ENCODE measurements around the gene TMEM238L.

The TMEM238L gene

GRCh38 chr17:10748531-10749181, 55.2 kb downstream of the TMEM238L start:
- in situ Hi-C loops (cut with MboI; ENCODE audit: low sequenced_read_pairs) = no loop called here

GRCh38 chr17:10745231-10745630, 58.7 kb downstream of the TMEM238L start:
- in situ Hi-C loops (cut with MboI; ENCODE audit: low sequenced_read_pairs) = no loop called here

All from HL-60/S4 treated with phorbol 12-myristate 13-acetate at 8.2 ng/mL for 4 days and 3 days (cell line).